ENCODE measurements around the gene CAPZB. TPM values are rescaled to one million over a fixed set of nuclear protein-coding genes. Genes with fewer than 3 reads are reported as not detected.
A peak's percentile ranks its signal among the peaks of the same experiment; 100 is the strongest.

The CAPZB gene
- total RNA-seq, 3 donors from 2014 or later (not counting 1 experiment from before 2014, with no cell fraction given) = 369 to 393 (median 375) TPM

- intact Hi-C loops (cut with micrococcal nuclease) = loop anchor here (5.0 kb wide), 1 partner anchor 310 kb away; no protein-coding TSS in a partner anchor
- Mint-ChIP-seq H3K4me1 (peaks cover 0 to 5% of the 10 kb centered on the region in 2 donors), H3K9me3 (no peaks in the 10 kb centered on the region), H3K36me3 (no peaks in the 10 kb centered on the region), H3K27me3 (ENCODE audit: low read depth in 2 of 2) (no peaks in the 10 kb centered on the region), H3K27ac (peak overlapping the region; percentile 19 to 22), H3K4me3 (no peak overlapping the region)
- DNase-seq (no peak), ATAC-seq (no peak)
- no peak overlapping the region for H3K27ac ChIP-seq (ENCODE audit: low read length)
- H3K36me3 ChIP-seq (ENCODE audit: control insufficient read depth, insufficient read depth, low read length) = peaks cover 55% of the 10 kb centered on the region
- H3K4me3 ChIP-seq (ENCODE audit: low read length) = no peak overlapping the region
- 98% methylated on average over 27 of the region's 27 CpGs for WGBS (ENCODE audit: insufficient coverage)
- no peaks in the 10 kb centered on the region for H3K27me3 ChIP-seq (ENCODE audit: control insufficient read depth, insufficient read depth, low read length)
- H3K9me3 ChIP-seq (ENCODE audit: control insufficient read depth, insufficient read depth, low read length) = no peaks in the 10 kb centered on the region
- no peaks in the 10 kb centered on the region for H3K4me1 ChIP-seq (ENCODE audit: control insufficient read depth, insufficient read depth, low read length)
- no peak for TF ChIP-seq CTCF (IDR thresholded peaks at IDR 0.05)
Observed at GRCh38 chr1:19342062-19342750, 143.1 kb downstream of the CAPZB start.

- TF ChIP-seq CTCF (IDR thresholded peaks at IDR 0.05) = peak; percentile 91
- H3K27ac ChIP-seq (ENCODE audit: low read length) = no peak overlapping the region
- no peak overlapping the region for H3K4me3 ChIP-seq (ENCODE audit: low read length)
- no peaks in the 10 kb centered on the region for H3K27me3 ChIP-seq (ENCODE audit: control insufficient read depth, insufficient read depth, low read length)
- H3K9me3 ChIP-seq (ENCODE audit: control insufficient read depth, insufficient read depth, low read length) = no peaks in the 10 kb centered on the region
- Mint-ChIP-seq H3K27ac (peak overlapping the region; percentile 19 to 22), H3K9me3 (no peaks in the 10 kb centered on the region), H3K36me3 (no peaks in the 10 kb centered on the region), H3K4me3 (no peak overlapping the region), H3K4me1 (peaks cover 0 to 5% of the 10 kb centered on the region in 2 donors), H3K27me3 (ENCODE audit: low read depth in 2 of 2) (no peaks in the 10 kb centered on the region)
- H3K4me1 ChIP-seq (ENCODE audit: control insufficient read depth, insufficient read depth, low read length) = no peaks in the 10 kb centered on the region
- WGBS (ENCODE audit: insufficient coverage) = 74% methylated on average over 25 of the region's 25 CpGs
- DNase-seq = peak; percentile 71 to 85
- ATAC-seq = peak; percentile 80 to 97 (median 80)
- intact Hi-C loops (cut with micrococcal nuclease) = loop anchor here (5.0 kb wide), 1 partner anchor 311 kb away; no protein-coding TSS in a partner anchor
- H3K36me3 ChIP-seq (ENCODE audit: control insufficient read depth, insufficient read depth, low read length) = peaks cover 55% of the 10 kb centered on the region
Observed at GRCh38 chr1:19341201-19342061, 143.9 kb downstream of the CAPZB start.

GRCh38 chr1:19340387-19340937 is 144.9 kb downstream of the CAPZB start:
- Mint-ChIP-seq H3K27ac (no peak overlapping the region), H3K4me1 (no peaks in the 10 kb centered on the region), H3K9me3 (no peaks in the 10 kb centered on the region), H3K4me3 (no peak overlapping the region), H3K27me3 (ENCODE audit: low read depth in 2 of 2) (no peaks in the 10 kb centered on the region), H3K36me3 (no peaks in the 10 kb centered on the region)
- no peak for ATAC-seq
- Histone ChIP-seq H3K4me1 (ENCODE audit: control insufficient read depth, insufficient read depth, low read length) (no peaks in the 10 kb centered on the region), H3K27me3 (ENCODE audit: control insufficient read depth, insufficient read depth, low read length) (no peaks in the 10 kb centered on the region), H3K9me3 (ENCODE audit: control insufficient read depth, insufficient read depth, low read length) (no peaks in the 10 kb centered on the region), H3K36me3 (ENCODE audit: control insufficient read depth, insufficient read depth, low read length) (peaks cover 50% of the 10 kb centered on the region), H3K4me3 (ENCODE audit: low read length) (no peak overlapping the region), H3K27ac (ENCODE audit: low read length) (no peak overlapping the region)
- WGBS (ENCODE audit: insufficient coverage) = 97% methylated on average over 14 of the region's 14 CpGs
- intact Hi-C loops (cut with micrococcal nuclease) = loop anchor here (5.0 kb wide), 1 partner anchor 312 kb away; no protein-coding TSS in a partner anchor
- no peak for TF ChIP-seq CTCF (IDR thresholded peaks at IDR 0.05)
- DNase-seq = no peak
